Measurements from ENCODE around the gene LONP1.
"Not testable (repeated sequence)": the region's sequence is repeated elsewhere in the genome, so short reads cannot be mapped to it uniquely, and the experiment has no call there.

The LONP1 gene, protein sequence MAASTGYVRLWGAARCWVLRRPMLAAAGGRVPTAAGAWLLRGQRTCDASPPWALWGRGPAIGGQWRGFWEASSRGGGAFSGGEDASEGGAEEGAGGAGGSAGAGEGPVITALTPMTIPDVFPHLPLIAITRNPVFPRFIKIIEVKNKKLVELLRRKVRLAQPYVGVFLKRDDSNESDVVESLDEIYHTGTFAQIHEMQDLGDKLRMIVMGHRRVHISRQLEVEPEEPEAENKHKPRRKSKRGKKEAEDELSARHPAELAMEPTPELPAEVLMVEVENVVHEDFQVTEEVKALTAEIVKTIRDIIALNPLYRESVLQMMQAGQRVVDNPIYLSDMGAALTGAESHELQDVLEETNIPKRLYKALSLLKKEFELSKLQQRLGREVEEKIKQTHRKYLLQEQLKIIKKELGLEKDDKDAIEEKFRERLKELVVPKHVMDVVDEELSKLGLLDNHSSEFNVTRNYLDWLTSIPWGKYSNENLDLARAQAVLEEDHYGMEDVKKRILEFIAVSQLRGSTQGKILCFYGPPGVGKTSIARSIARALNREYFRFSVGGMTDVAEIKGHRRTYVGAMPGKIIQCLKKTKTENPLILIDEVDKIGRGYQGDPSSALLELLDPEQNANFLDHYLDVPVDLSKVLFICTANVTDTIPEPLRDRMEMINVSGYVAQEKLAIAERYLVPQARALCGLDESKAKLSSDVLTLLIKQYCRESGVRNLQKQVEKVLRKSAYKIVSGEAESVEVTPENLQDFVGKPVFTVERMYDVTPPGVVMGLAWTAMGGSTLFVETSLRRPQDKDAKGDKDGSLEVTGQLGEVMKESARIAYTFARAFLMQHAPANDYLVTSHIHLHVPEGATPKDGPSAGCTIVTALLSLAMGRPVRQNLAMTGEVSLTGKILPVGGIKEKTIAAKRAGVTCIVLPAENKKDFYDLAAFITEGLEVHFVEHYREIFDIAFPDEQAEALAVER

DNA sequence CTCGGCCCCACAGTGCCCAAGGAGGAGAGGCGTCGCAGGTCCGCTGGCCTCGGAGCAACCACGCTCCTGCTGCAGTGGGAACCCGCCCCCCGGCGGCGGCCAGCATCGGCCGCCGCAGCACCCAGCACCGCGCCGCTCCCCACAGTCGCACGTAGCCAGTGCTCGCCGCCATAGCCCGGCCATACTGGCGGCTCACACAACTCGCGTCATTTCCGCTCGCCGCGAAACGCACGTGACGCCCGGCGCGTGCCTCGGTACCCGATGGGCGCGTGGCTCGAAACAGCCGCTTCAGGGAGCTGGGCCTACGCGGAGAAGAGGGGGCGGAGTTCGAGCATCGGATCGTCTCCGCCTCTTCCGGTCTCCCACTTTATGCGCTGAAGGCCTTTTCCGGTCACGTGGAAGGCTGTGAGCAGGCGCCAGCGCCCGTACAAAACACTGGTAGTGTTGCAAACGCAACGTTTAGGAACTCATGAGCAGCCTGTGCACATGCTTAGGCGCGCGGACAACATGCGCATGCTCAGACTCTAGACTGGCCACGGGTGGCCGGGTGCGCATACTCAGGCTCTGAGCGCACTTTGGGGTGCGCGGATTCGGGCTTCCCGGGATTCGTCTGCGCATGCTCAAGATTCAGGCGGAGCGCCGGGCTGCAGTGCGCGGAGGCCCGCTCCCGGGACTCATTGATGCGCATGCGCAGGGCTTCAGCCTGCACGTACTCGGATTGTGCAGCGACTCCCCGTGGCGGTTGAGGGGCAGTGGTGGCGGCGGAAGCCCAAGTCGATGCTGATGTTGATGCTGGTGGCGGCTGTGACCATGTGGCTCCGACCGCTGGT, at the start of gene LONP1, which contains the start of gene CATSPERD:
Gene LONP1 (minus strand): TSS at position 186 of the 830 bp plus-strand sequence. CDS start 14 bp downstream, at position 172.
Gene CATSPERD (plus strand): TSS at position 677 of the 830 bp plus-strand sequence. CDS start 101 bp downstream, at position 778.
- DNase-seq (ENCODE audit: low spot score), result peak; percentile 99

DNA sequence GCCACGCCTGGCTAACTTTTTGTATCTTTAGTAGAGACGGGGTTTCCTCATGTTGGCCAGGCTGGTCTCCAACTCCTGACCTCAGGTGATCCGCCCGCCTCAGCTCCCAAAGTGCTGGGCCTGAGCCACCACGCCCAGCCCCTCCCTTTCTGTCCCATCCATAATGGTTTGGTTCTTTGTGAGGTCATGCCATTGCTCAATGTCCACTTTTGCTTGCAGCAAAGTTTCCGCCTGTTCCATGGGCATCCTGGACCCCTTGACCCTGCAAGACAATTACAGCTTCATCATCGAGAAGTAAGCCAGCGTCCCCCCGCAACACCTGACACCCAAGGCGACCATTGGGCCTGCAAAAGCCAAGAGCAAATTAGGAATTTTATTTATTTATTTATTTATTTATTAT, 48.0 kb upstream of the LONP1 start:
- DNase-seq (ENCODE audit: low spot score), result no peak

DNA sequence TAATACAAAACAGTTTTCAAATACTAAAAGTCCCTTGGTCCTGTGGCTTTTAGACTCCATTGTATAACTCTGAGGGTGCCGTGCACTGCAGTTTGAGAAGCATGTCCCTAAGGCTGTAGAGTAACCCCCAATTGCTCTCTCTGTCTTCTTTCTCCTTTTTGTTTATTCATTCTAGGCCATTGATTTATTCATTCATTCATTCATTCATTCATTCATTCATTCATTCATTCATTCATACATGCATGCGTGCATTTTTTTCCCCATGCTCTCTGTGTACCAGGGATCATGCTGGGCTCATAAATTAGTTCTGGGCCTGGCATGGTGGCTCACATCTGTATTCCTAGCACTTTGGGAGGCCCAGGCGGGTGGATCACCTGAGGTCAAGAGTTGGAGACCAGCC, 45.3 kb upstream of the LONP1 start:
- no peak for DNase-seq (ENCODE audit: low spot score)

DNA sequence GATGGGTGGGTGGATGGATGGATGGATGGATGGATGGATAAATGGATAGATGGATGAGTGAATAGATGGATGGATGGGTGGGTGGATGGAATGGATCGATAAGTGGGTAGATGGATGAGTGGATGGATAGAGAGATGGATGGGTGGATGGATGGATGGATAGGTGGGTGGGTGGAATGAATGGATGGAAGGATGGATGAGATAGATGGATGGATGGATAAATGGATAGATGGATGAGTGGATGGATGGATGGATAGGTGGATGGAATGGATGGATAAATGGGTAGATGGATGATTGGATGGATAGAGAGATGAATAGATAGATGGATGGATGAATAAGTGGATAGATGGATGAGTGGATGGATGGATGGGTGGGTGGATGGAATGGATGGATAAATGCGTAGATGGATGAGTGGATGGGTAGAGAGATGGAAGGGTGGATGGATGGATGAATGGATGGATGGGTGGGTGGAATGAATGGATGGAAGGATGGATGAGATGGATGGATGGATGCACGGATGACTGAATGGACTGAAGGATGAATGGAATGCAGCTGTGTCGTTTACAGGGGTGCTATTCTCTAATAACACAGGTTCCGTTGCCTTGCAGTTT, 42.8 kb upstream of the LONP1 start:
- no peak for DNase-seq (ENCODE audit: low spot score)

DNA sequence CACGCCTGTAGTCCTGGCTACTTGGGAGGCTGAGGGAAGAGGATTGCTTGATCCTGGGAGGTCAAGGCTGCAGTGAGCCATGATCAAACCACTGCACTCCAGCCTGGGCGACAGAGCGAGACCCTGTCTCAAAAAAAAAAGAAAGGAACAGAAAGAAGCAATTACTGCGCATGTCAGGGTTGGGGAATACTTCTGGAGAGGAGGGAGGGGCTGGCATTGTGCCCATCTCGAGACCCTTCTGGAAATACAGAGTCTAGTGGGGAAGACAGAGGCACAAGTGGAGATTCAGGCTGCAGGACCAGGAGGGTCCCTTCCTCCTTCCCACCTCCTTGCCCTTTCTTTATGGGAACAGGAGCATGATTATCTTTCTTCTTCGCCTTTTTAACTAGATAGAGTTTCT, 33.8 kb upstream of the LONP1 start:
- no peak for DNase-seq (ENCODE audit: low spot score)

DNA sequence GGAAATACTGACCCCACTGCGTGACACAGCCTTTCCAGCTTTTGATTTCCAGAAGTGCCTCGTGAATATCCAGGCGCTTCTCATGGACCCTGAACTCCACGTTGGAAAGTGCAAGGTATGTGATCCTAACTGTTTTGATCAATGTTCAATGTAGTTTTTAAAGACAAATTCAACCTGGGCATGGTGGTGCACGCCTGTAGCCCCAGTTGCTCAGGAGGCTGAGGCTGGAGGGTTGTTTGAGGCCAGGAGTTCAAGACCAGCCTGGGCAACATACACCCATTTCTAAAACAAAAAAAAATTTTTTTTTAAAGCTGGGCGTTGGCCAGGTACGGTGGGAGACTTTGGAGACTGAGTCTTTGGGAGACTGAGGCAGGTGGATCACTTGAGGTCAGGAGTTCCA, 31.8 kb upstream of the LONP1 start:
- DNase-seq (ENCODE audit: low spot score), result no peak

DNA sequence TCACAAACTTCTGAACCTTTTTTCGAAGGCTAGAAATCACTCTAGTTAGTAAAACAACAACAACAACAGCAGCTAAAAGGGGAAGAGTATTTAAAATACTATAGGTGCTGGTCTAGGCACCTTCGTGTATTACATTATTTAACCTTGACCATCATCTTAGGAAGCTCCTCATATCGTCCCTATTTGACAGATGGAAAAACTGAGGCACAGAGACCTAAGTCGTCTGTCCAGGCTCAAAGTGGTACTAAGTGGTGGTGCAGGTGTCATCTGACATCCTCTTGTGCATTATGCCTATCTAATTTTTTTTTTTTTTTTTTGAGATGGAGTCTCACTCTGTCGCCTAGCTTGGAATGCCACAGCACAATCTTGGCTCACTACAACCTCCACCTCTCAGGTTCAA, 29.6 kb upstream of the LONP1 start:
- DNase-seq (ENCODE audit: low spot score), result no peak

DNA sequence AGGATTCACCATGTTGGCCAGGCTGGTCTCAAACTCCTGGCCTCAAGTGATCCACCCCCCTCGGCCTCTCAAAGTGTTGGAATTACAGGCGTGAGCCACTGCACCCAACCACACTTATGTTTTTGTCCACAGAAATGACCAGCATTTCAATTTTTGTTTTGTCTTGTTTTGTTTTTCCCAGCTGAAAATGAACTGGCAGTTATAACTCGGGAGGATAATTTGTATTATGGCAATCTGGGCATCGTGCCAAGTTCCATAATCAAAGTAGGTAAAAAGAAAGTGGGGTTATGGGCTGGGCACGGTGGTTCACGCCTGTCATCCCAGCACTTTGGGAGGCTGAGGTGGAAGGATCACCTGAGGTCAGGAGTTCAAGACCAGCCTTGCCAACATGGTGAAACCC, 29.0 kb upstream of the LONP1 start:
- DNase-seq (ENCODE audit: low spot score), result not testable (repeated sequence)

DNA sequence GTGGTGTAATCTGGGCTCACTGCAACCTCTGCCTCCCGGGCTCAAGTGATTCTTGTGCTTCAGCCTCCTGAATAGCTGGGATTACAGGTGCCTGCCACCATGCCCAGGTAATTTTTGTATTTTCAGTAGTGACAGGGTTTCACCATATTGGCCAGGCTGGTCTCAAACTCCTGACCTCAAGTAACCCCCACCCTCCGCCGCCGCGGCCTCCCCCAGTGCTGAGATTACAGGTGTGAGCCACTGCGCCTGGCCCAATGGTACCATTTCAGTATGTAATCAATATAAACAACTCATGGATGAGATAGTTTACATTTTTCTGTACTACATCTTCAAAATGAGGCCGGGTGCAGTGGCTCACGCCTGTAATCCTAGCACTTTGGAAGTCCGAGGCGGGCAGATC, 25.1 kb upstream of the LONP1 start:
- not testable (repeated sequence) for DNase-seq (ENCODE audit: low spot score)

DNA sequence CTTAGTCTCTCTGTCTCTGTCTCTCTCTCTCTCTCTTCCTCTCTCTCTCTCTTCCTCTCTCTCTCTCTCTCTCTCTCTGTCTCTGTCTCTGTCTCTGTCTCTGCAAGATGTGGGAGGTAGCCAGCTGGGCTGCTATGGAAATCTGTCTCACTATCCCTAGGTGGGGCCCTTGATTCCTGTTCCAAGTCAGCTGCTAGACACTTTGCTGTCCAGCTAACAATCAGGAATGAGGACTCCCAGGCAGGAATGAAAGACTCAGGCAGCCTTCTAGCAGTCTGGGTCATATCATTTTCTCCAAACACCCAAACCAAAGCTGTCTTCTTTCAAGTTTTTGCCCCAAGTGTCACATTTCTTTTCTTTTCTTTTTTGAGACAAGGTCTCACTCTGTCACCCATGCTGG, 23.7 kb upstream of the LONP1 start:
- DNase-seq (ENCODE audit: low spot score), result no peak

DNA sequence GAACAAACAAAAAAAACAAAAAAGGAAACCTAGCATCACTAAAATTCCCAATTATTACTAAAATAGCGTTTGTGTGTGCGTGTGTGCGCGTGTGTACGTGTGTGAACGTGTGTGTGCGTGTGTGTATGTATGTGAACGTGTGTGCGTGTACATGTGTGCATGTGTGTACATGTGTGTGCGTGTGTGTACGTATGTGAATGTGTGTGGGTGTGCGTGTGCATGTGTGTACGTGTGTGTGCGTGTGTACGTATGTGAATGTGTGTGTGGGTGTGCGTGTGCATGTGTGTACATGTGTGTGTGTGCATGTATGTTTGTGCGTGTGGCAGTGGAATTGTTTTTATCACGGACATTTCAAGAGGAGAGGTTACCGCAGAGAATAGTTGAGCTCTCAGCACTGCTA, 22.1 kb upstream of the LONP1 start:
- no peak for DNase-seq (ENCODE audit: low spot score)

DNA sequence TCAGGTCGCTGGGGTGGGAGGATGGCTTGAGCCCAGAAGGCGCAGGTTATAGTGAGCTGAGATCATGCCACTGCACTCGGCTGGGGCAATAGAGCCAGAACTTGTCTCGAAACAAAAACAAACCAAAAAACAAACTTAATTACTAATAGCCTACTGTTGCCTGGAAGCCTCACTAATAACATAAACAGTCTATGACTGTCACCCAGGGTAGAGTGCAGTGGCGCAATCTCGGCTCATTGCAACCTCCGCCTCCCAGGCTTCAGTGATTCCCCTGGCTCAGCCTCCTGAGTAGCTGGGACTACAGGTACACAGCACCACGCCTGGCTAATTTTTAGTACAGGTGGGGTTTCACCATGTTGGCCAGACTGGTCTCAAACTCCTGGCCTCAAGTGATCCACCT, 18.5 kb upstream of the LONP1 start:
- DNase-seq (ENCODE audit: low spot score), result no peak

DNA sequence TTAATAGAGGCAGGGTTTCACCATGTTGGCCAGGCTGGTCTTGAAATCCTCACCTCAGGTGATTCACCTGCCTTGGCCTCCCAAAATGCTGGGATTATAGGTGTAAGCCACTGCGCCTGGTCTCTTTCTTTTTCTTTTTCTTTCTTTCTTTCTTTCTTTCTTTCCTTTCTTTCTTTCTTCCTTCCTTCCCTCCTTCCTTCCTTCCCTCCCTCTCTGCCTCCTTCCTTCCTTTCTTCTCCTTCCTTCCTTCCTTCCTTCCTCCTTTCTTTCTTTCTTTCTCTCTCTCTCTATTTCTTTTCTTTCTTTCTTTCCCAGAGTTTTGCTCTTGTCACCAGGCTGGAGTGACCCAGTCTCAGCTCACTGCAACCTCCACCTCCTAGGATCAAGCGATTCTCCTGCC, 13.2 kb upstream of the LONP1 start:
- DNase-seq (ENCODE audit: low spot score), result not testable (repeated sequence)

DNA sequence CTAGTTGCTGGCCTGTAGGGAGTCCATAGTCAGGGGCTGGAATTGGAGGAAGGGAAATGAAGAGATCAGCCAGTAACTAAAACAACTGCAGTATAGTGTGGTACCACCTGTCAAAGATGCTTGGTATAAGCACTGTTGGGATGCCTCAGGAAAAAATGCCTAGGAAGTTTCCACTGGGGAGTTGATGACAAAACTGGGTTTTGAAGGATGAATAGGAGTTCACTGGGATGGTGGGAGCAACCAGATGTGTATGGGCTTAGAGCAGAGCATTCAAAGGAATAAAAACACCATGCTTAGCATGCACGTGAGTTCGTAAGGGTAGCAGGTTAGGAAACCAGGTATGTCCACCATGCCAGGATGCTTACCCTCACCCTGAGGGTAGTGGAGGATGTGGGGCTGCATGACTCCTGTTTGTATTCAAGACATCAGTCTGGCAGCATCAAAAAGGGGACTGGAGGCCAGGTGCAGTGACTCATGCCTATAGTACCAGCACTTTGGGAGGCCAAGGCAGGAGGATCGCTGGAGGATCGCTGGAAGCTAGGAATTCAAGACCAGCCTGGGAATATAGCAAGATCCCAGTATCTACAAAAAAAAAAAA, 7.6 kb upstream of the LONP1 start:
- DNase-seq (ENCODE audit: low spot score), result no peak

DNA sequence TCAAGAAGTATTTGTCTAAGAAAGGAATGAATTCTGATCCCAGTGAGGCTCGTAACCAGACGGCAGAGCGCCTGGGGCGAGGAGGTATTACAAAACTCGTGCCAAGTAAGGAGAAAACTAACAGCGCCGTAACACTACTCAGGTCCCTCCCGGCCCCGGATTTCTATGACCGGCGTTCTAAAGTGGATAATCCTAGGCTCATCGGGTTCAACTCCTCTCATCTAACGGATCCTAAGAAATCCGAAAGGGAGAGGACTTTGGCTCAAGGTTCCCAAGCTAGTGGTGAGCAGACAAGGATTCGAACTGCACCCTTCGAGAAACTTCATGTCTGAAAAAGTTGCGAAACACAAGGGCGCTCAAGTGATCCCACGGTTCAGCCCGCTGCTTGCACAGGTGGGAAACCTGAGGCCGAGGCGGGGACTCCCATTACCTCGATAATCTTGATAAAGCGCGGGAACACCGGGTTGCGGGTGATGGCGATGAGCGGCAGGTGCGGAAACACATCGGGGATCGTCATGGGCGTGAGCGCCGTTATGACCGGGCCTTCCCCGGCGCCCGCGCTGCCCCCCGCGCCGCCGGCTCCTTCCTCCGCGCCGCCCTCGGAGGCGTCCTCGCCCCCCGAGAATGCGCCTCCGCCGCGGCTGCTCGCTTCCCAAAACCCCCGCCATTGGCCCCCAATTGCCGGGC, 529 bp downstream of the LONP1 start:
- no peak for DNase-seq (ENCODE audit: low spot score)

DNA sequence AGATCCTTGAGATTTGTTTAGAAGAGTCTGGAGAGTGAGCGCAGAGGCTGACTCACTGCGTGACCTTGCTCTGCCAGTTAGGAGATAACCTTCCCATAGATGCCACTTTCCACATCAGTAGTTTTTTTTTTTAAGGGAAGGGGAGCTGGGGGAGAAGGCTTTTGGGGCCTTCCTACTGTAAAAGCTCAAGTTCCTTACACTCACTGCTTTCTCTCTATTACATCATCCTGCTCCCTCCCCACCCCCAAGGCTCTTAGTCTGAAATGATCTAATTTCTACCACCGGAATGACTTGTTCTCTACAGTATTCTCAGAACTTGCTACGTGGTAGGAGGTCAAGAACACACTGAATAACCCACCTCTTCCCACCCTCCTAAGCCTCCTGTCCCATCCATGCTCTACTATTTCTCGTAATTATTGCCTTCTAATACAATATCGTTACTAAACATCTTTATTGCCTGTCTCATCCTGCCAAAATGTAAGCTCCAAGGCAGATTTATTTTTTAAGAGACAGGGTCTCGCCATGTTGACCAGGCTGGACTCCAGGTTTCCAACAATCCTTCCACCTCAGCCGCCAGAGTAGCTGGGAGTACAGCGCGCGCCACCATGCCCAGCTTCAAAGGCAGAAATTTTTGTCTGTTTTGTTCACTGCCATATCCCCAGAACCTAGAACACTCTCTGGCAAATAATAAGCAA, 1.2 kb downstream of the LONP1 start:
- DNase-seq (ENCODE audit: low spot score), result no peak

DNA sequence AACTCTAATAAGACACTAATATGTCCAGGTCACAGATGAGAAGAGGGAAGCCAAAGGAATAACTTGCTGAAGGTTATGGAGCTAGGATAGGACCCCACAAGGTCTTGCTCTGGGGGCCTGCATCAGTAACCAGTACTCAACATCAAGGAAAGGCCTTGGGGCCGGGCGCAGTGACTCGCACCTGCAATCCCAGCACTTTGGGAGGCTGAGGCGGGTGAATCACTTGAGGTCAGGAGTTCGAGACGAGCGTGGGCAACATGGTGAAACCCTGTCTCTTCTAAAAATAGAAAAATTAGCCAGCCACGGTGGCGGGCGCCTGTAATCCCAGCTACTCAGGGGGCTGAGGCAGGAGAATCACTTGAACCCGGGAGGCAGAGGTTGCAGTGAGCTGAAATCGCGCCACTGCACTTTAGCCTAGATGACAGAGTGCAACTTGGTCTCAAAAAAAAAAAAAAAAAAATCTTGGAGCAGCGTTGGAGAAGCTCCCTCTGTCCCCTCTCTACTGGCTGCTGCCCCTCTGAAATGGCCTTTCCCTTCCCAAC, 1.8 kb downstream of the LONP1 start:
- no peak for DNase-seq (ENCODE audit: low spot score)

DNA sequence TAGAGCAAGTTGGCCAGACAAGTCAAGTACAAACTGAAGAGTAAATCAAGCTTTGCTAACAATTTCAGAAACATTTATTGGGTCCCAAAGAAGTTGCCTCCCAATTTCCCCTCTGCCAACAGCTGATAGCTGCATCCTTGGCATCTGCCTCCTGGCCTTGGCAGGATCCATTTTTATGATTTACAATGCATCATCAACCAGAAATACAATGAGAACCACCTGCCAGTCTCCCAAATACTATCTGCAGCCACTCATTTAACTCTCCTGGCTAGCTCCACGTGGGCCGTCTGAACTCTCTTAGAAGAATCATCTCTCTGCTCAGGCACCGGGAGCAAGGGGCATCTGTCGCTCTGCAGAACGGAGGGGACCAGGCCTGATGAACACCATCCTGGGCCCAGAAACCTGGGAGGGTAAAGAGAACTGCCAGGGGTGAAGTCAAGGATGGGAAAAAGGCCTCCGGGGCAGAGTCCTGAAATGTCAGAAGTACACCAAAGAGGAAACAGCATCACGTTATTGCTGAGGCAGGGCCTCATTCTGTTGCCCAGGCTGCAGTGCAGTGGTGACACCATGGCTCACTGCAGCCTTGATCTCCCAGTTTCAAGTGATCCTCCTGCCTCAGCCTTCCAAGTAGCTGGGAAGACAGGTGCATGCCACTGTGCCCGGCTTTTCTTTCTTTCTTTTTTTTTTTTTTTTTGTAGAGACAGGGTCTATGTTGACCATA, 2.6 kb downstream of the LONP1 start:
- DNase-seq (ENCODE audit: low spot score), result no peak

DNA sequence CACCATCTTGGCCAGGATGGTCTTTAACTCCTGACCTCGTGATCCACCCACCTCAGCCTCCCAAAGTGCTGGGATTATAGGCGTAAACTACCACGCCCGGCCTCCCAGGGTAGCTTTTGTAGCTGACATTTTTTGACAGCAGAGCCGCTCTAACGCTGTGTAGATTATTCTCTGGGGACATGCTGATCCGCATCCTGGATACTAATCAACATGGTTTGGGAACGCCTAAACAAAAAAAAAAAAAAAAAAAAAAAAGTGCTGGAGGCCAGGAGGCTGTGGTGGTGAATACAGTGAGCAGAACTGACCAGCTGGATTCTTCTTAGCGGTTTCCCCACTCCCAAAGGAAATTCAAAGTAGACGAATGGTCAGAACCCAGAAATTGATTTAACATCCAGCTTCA, 5.1 kb downstream of the LONP1 start:
- no peak for DNase-seq (ENCODE audit: low spot score)
